ENCODE measurements around the gene TTLL10.

TTLL10 gene, protein sequence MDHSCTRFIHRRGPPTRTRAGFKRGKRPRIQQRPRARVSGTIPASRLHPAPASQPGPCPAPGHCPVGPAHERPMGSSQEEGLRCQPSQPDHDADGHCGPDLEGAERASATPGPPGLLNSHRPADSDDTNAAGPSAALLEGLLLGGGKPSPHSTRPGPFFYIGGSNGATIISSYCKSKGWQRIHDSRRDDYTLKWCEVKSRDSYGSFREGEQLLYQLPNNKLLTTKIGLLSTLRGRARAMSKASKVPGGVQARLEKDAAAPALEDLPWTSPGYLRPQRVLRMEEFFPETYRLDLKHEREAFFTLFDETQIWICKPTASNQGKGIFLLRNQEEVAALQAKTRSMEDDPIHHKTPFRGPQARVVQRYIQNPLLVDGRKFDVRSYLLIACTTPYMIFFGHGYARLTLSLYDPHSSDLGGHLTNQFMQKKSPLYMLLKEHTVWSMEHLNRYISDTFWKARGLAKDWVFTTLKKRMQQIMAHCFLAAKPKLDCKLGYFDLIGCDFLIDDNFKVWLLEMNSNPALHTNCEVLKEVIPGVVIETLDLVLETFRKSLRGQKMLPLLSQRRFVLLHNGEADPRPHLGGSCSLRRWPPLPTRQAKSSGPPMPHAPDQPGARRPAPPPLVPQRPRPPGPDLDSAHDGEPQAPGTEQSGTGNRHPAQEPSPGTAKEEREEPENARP

GRCh38 chr1:1173793-1174415 is at the start of gene TTLL10:
TSS of gene TTLL10 (plus strand) at chr1:1173880. CDS start at chr1:1179216, 5,336 bp downstream.
- no peak for DNase-seq

GRCh38 chr1:1124508-1124785 is 49.2 kb upstream of the TTLL10 start:
- no peak for DNase-seq

GRCh38 chr1:1124786-1125642 is 48.7 kb upstream of the TTLL10 start:
- DNase-seq, result no peak

DNA sequence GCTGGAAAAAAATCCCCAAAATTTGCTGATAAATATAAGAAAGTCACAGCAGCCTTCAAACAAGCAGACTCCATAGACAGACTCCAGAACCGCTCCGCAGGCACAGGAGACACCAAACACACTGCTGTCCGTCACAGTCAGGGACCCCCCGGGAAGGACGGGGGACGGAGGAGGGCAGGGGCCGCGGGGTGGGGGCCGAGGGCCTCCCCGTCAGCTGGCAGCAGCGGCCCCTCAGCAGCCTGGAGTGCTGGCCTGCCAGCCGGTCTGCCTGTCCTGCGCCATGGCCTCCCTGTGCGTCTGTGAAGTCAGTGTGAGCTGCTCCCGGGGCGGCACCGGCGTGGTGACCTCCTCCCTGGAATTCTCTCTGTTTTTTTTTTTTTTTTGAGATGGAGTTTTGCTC is 47.7 kb upstream of the TTLL10 start:
- no peak for DNase-seq

DNA sequence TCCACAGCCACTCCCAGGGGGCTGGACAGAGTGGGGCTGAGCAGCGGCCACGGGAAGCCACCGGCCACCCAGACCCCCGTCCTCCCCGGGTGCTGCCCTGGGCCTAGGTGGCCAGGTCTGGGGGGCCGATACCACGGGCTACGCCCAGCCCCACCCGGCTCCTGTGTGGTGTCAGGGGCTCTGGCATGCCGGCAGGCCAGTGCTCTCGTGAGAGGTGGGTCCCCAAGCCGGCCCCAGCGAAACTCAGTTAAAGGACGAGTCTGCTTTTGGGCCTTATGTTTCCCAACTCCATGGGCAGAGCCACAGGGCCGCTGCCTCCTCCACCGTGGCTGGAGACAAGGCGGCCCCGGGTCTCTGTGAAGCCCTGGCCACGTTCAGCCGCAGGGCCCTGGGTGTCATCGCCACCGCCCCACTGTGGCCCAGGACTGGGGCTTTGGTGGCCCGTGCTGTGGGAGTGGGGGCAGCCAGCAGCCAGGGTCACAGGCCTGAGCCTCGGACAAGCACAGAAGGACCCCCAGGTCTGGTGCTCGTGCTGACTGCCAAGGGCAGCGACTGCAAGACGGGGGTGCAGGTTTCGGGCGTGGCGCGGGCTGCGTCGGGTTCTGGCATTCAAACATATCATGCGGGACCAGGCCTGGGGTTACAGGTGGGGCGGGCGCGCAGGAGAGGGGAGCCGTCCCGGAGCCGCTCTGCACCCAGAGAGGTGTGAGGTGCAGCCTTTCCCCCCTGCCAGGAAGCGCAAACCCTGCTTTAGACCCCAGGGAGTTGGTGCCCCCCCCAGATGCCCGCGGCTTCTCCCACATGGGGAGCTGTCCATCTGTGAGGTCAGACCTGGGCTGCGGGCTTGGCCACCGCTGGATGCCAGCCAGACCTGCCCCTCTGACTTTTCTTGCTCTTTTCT is 45.9 kb upstream of the TTLL10 start:
- DNase-seq, result no peak

DNA sequence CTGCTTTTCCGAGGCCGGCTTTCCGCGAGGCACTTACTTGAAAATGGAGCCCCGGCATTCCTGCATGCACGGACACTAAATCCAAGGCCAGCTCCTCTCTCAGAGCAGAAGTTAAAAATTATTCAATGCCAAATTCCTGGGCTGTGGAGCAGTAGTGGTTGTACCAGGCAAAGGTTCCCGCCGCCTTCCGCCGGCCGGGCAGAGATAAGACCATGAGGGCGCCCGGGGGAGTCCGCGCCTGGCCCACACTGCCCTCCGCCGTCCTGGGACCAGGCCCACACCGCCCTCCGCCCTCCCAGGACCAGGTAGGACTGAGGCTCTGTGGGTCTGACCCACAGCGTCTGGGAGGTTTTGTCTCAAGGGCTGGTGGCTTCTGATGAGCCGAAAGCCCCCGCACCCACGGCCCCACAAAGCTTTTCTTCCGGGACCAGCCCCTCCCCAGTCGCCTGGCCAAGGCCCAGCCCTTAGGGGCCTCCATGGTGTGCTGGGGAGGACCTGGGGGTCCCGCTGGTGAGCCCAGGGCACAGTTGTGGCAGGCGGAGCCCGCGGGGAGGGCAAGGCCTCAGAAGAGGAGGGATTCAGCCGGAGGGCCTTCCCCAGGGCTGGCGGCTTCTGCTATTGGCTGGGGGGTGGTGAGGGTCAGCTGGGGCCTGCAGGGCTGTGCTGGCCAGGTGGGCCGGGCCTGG is 45.1 kb upstream of the TTLL10 start:
- DNase-seq, result no peak

DNA sequence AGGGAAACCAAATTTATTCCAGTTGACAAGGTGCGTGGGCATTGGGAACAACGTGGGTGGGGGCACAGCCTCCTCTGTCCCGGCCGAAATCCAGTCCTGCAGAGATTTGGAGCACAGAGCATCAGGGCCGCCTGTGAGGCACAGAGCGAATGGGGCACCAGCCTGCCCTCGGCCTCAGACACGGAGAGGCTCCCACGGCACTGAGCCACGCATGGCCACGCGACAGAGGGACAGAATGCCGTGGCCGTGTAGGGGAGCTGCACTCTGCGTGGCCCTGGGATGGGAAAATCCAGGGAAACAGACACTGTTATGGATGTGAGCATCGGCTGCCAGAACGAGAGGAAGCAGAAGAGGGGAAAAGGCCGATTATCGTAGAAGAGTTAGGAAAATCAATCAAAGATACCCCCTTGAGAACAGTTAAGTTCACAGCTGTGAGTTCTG is 44.3 kb upstream of the TTLL10 start:
- DNase-seq, result no peak

DNA sequence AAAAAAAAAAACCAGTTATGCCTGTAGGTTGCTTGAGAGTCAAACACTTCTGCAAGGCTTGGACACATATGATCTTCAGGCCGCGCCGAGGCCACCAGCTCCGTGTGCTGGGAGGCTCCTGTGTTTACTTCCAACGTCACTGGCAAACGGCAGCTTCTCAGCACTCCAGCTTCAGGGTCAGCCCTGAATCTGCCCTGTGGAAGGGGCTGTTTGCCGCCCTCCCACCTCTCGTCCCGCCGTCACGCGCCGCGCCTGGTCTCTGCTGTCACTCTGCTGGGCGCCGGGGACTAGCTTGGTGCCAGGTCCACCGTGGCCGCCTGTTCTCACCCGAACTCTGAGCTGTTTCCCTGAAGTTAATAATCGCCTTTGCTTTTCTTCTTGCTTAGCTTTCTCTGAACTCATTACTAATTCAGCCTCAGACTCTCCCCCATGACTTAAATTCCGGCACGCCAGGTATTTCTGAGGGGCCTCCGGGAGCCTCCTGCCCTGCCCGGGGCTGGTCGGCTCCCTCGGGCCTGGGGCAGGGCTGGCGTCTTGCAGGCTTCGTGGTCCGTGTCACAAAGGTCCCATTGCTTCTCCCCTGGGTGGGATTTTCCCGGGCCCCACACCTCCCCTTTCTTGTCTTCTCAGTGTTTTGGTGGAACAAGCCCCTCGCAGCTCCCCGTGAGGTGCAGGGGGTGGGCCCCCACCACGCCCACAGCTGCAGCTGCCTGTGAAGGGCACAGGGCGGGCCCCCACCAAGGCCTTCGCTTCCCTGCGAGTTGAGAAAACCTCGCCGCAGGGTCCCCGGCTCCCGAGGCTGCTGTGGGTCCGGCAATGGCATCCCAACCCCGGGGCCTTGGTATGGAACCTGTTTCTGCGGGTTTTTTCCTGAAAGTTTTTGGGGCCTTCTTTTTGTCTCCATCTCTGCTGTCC is 43.2 kb upstream of the TTLL10 start:
- DNase-seq, result no peak

DNA sequence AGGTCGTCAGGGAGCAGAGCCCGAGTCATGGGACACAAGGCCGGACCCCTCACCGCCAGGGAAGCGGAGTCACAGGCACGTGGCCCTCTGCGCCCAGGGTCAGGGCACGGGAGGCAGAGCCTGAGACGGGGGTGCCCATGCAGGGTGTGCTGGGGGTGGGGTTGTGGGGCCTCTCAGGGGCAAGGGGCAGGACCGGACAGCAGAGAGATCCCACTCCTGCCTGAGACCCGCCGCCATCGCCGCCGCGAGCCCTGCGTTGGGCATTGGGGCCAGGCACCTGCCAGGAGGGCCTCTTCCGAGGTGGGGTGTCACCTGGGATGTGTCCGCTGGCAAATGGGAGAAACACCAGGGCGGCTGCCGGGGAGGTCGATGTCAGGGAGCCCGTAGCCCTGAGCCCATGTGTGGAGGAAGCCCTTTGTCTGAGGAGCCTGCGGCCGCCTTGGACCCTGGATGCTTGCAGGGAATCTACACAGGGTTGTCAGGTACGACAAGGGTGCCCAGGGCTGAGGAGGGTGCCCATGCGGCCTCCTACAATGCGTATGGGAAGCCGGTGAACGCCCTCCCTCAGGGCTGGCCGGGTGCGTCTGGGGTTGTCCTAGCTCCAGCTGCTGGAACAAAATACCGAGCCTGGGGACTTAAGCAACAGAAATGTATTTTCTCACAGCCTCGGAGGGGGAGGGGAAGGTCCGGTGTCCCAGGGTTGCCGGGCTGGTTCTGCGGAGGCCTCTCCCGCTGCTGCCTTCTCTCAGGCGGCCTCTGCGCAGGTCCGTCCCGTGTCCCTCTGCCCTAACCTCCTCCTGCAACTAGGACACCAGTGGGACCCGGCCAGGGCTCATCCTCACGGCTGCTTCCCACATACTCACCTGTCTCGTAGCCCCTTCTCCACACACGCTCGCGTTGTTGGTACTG is 41.4 kb upstream of the TTLL10 start:
- DNase-seq, result no peak

- no peak for DNase-seq
These were observed 40.5 kb upstream of the TTLL10 start for GRCh38 chr1:1132956-1133750.

DNA sequence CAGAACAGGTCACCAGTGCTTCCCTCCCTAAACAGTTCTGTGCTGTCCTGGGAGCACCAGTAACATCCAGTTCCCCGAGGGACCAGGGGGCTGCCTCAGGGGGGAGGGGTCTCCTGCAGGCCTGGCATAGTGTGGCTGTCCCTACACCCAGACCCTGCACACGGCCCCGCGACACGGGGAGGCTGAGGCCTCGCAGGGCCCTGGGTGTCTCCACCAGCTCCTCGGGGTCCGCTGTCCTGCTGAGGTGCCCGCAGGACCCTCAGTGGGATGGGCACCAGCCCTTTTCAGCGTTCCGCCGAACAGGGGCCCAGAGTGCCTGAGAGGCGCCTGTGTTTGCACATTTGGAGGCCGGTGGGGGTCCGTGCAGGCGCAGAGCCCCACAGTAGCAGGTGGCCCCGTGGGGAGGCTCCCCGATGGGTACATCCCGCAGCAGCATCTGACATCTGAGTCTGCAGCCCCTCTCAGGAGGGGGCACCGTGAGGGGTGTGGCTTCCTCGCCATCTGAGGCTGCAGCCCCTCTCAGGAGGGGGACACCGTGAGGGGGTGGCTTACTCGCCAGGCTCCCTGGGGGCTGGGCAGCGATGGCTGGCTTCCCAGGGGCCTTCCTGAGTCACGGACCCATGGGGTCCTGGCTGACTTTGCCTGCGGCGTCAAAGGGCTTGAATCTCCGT is 39.2 kb upstream of the TTLL10 start:
- no peak for DNase-seq

GRCh38 chr1:1135339-1136136 is 38.1 kb upstream of the TTLL10 start:
- DNase-seq, result no peak

GRCh38 chr1:1136547-1137230 is 37.0 kb upstream of the TTLL10 start:
- no peak for DNase-seq

- no peak for DNase-seq
These were observed 36.2 kb upstream of the TTLL10 start for GRCh38 chr1:1137256-1138045.

DNA sequence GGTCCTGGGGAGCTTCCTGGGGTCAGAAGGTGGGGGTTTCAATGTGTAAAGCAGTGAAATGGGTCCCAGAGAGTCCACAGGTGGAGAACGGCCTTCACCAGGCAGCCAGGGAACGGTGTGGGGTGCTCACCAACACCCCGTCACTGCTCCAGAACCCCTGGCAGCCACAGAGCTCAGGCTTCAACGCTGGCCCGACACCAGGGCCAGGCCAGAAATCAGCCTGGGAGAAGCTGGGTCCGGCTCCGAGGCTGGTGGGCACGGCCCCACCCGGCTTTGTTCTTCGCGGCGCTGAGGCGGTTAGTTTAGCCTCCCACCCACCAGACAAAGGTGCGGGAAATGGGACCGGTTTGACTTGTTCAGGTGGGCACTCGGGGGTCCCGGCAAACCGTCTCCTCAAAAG is 33.0 kb upstream of the TTLL10 start:
- no peak for DNase-seq
